ENCODE data around the gene CCDC73.

GRCh38 chr11:32819187-32819586, 24.7 kb upstream of the CCDC73 start:
- TF ChIP-seq, protein P1, sequence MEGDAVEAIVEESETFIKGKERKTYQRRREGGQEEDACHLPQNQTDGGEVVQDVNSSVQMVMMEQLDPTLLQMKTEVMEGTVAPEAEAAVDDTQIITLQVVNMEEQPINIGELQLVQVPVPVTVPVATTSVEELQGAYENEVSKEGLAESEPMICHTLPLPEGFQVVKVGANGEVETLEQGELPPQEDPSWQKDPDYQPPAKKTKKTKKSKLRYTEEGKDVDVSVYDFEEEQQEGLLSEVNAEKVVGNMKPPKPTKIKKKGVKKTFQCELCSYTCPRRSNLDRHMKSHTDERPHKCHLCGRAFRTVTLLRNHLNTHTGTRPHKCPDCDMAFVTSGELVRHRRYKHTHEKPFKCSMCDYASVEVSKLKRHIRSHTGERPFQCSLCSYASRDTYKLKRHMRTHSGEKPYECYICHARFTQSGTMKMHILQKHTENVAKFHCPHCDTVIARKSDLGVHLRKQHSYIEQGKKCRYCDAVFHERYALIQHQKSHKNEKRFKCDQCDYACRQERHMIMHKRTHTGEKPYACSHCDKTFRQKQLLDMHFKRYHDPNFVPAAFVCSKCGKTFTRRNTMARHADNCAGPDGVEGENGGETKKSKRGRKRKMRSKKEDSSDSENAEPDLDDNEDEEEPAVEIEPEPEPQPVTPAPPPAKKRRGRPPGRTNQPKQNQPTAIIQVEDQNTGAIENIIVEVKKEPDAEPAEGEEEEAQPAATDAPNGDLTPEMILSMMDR (conservative IDR thresholded peaks at IDR 0.05; ENCODE audit: low read depth, low read length), result no peak
- no peak for TF ChIP-seq EZH2 (IDR thresholded peaks at IDR 0.05; ENCODE audit: low read length, unreplicated experiment)
